ENCODE results near the gene LRRN4CL. TPM values are rescaled to one million over a fixed set of nuclear protein-coding genes. Genes with fewer than 3 reads are reported as not detected.

Gene LRRN4CL
- total and polyA plus RNA-seq, 2 of the 4 experiments (the other 2 are of a cell fraction) = 0.36 to 0.84 TPM

DNA sequence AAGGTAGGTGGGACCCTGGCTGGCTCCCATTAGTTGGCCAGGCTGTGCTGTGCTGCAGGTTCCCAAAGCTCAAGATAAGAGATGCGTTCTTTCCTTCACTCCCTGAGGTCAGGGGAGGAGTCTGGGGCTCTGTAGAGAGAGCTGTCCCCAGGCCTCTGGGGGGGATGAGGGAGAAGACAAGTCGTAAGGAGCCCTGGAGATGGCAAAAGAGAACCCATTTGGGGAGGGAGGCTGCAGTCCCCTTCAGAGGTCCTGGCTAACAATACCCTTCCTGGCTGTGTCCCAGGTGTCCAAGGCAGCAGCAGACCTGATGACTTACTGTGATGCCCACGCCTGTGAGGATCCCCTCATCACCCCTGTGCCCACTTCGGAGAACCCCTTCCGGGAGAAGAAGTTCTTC, 19.1 kb upstream of the LRRN4CL start:
- ATAC-seq (ENCODE audit: low read depth) = no peak
- no peaks in the 10 kb centered on the region for H3K27me3 ChIP-seq (ENCODE audit: control insufficient read depth, insufficient read depth, low read length)
- no peak overlapping the region for H2BK20ac ChIP-seq (ENCODE audit: low read depth, low read length)
- peak overlapping the region; percentile 58 for H2AK5ac ChIP-seq (ENCODE audit: low read depth, low read length)
- peak overlapping the region; percentile 86; the same call in 1 of the 2 replicates for H3K4ac ChIP-seq (ENCODE audit: low read depth, low read length)
- peak overlapping the region; percentile 88; the same call in 1 of the 2 replicates for H3K14ac ChIP-seq (replicated peaks; ENCODE audit: low read depth, low read length)
- H3K4me1 ChIP-seq (ENCODE audit: control insufficient read depth, insufficient read depth, low read length) = peaks cover 17% of the 10 kb centered on the region
- H3K23ac ChIP-seq (ENCODE audit: low read depth, low read length) = peak overlapping the region; percentile 55; the same call in 1 of the 2 replicates
- TF ChIP-seq CHD1 (IDR thresholded peaks at IDR 0.05; ENCODE audit: low read depth, low read length) (no peak), POLR2A (IDR thresholded peaks at IDR 0.05; ENCODE audit: low read depth, low read length) (no peak), BHLHE40 (IDR thresholded peaks at IDR 0.05; ENCODE audit: low read depth, low read length) (no peak), RCOR1 (IDR thresholded peaks at IDR 0.05; ENCODE audit: insufficient replicate concordance, low read length) (no peak), ELK1 (IDR thresholded peaks at IDR 0.05; ENCODE audit: borderline replicate concordance, low read depth, low read length) (no peak), MAZ (IDR thresholded peaks at IDR 0.05; ENCODE audit: borderline replicate concordance, low read depth, low read length) (no peak), SMC3 (IDR thresholded peaks at IDR 0.05; ENCODE audit: low read depth, low read length) (no peak), CTCF (conservative IDR thresholded peaks at IDR 0.05; ENCODE audit: low read depth, low read length) (no peak), RFX5 (IDR thresholded peaks at IDR 0.05; ENCODE audit: low read depth, low read length) (no peak), RAD21 (IDR thresholded peaks at IDR 0.05; ENCODE audit: low read length) (no peak), CEBPB (IDR thresholded peaks at IDR 0.05; ENCODE audit: low read depth, low read length) (no peak), MXI1 (IDR thresholded peaks at IDR 0.05; ENCODE audit: borderline replicate concordance, low read depth, low read length) (no peak), FOS (IDR thresholded peaks at IDR 0.05; ENCODE audit: low read depth, low read length) (no peak), NFE2L2 (IDR thresholded peaks at IDR 0.05; ENCODE audit: low read depth, low read length) (no peak), MAFK (IDR thresholded peaks at IDR 0.05; ENCODE audit: low read depth, low read length) (no peak)
- TF ChIP-seq, protein P1, sequence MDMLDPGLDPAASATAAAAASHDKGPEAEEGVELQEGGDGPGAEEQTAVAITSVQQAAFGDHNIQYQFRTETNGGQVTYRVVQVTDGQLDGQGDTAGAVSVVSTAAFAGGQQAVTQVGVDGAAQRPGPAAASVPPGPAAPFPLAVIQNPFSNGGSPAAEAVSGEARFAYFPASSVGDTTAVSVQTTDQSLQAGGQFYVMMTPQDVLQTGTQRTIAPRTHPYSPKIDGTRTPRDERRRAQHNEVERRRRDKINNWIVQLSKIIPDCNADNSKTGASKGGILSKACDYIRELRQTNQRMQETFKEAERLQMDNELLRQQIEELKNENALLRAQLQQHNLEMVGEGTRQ (IDR thresholded peaks at IDR 0.05; ENCODE audit: low read depth, low read length) = no peak
- ChIA-PET POLR2A (ENCODE audit: unreplicated experiment) (no interaction called here), CTCF (no interaction called here)
- peak overlapping the region; percentile 86 for H3K4me2 ChIP-seq (ENCODE audit: low read depth, low read length)
- no peak overlapping the region for H2BK120ac ChIP-seq (ENCODE audit: low read depth, low read length)
- H4K20me1 ChIP-seq (ENCODE audit: insufficient read depth, low read length) = no peaks in the 10 kb centered on the region
- no peak overlapping the region for H3K18ac ChIP-seq (ENCODE audit: low read depth, low read length)
- H3K9ac ChIP-seq (ENCODE audit: low read depth, low read length) = peak overlapping the region; percentile 82; the same call in 1 of the 2 replicates
- peak overlapping the region; percentile 97 for H2AK9ac ChIP-seq (replicated peaks; ENCODE audit: low read depth, low read length, poor library complexity)
- H3K27ac ChIP-seq (ENCODE audit: insufficient read depth, low read length) = peak overlapping the region; percentile 86; the same call in 1 of the 2 replicates
- H3K56ac ChIP-seq (ENCODE audit: extremely low read depth, insufficient read depth, low read length) = no peak overlapping the region
- peak overlapping the region; percentile 93 to 97; a peak in 3 of 4 replicates for H4K8ac ChIP-seq (ENCODE audit: low read depth in 2 of 2, low read length in 2 of 2)
- peak overlapping the region; percentile 86 for H4K5ac ChIP-seq (ENCODE audit: low read depth, low read length)
- no peak overlapping the region for H2AFZ ChIP-seq (replicated peaks; ENCODE audit: low read length, poor library complexity)
- no TSS peak for BruUV-seq (replicated peaks)
- intact Hi-C loops (cut with micrococcal nuclease) (no loop called here), in situ Hi-C loops (cut with MboI; ENCODE audit: low sequenced_read_pairs) (no loop called here), dilution Hi-C loops (cut with HindIII; ENCODE audit: low sequenced_read_pairs, unreplicated experiment) (no loop called here)
- no peak for DNase-seq
- 83% methylated on average over 2 of the region's 5 CpGs; no CpG with 5 or more reads in 1 of the 2 experiments for WGBS, 2 experiments (ENCODE audit: extremely low coverage in 2 of 2, insufficient read length in 1 of 2)
- no peak overlapping the region for H3K4me3 ChIP-seq (ENCODE audit: insufficient read depth, low read depth, low read length)
- no peak overlapping the region for H2BK5ac ChIP-seq (ENCODE audit: low read depth, low read length, poor library complexity, severe bottlenecking)
- H2BK15ac ChIP-seq (ENCODE audit: low read depth, low read length) = no peak overlapping the region
- H4K91ac ChIP-seq (ENCODE audit: insufficient read depth, low read depth, low read length) = peak overlapping the region; percentile 72
- no peaks in the 10 kb centered on the region for H3K9me3 ChIP-seq (ENCODE audit: control insufficient read depth, insufficient read depth, low read length)
- H3K9me1 ChIP-seq (ENCODE audit: insufficient read depth, low read length) = peaks cover 17% of the 10 kb centered on the region
- peaks cover 18% of the 10 kb centered on the region for H3K36me3 ChIP-seq (ENCODE audit: control insufficient read depth, insufficient read depth, low read length)
- peaks cover 20 to 58% of the 10 kb centered on the region in 2 experiments for H3K79me1 ChIP-seq (ENCODE audit: low read depth in 1 of 2, low read length in 2 of 2)
